HG03439 (cell line): Measurements from ENCODE around the gene COX18.

Experiments used
- ATAC-seq: cut with Tn5 transposase; IDR thresholded peaks from one replicate; pipeline ENCODE4 v1.9.1; 2021; ENCODE audit warnings: mild to moderate bottlenecking, moderate library complexity; ENCODE audit not compliant: unreplicated experiment

COX18 gene, protein sequence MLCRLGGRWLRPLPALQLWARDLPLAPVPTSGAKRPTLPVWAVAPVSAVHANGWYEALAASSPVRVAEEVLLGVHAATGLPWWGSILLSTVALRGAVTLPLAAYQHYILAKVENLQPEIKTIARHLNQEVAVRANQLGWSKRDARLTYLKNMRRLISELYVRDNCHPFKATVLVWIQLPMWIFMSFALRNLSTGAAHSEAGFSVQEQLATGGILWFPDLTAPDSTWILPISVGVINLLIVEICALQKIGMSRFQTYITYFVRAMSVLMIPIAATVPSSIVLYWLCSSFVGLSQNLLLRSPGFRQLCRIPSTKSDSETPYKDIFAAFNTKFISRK

DNA sequence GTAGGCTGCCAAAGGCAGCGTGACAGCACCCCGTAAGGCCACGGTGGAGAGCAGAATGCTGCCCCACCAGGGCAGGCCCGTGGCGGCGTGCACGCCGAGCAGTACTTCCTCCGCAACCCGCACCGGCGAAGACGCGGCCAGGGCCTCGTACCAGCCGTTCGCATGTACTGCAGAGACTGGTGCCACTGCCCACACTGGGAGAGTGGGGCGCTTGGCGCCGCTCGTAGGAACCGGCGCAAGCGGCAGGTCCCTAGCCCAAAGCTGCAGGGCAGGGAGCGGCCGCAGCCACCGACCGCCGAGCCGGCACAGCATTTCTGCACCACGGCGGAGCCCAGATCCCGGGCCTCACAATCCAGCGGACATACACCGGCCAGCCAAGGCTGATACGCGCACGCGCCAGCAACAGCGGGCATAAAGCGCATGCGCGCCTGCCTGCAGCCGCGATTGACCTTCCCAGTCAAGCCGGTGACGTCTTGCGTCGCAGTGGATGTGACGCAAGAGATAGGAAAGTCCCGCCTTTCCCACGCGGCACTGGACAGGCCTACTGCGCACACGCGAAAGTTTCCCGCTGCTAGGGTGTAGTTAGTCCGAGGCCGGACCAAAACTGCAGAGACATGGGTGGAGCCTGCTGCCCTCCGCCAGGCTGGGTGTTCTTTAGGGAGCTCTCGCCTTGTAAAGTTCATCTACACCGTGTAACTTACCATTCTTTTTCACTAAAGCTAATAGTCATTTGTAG lies at the start of gene COX18:
Gene COX18, minus strand, starts transcription at position 379 of the 736 bp plus-strand sequence. Its CDS starts 67 bp downstream, at position 312.
- peak; percentile 89 for ATAC-seq

DNA sequence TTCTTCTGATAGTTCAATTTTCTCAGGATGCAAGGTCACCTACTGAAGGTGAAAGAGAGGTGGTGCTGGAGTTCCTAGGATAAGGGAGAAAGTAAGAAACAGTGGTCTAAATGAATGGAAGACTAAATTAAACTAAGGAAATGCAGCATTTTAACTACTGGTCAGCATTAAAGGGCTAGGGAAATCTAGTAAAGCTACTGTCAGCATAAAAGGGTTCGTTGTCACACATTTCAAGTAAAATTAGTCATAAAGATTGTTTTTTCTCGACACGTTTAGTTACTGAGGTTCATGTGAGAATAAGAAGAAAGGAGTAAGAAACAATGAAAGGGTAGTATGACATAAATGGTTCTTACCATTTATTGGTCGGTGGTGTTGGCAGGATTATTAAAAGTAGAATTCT lies 40.0 kb upstream of the COX18 start:
- ATAC-seq = no peak

DNA sequence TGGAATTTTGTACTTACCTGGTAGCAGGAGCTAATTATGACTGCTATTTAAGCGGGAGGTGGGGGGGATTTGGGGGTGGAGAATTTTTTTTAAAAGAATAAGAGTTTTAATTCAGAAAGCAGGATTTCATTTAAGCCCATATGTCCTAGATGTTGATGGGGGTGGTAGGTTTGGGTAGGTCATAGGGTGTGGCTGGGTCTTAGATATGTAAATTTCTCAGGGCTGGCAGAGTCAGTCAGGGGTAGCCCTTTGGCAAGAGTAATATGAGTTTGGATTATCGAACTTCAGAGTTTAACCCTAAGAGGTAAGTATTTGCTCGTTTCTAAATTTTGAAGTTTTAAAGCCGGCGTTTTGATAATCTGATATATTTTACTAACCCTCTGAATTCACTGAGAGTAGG lies 35.2 kb upstream of the COX18 start:
- ATAC-seq = no peak

DNA sequence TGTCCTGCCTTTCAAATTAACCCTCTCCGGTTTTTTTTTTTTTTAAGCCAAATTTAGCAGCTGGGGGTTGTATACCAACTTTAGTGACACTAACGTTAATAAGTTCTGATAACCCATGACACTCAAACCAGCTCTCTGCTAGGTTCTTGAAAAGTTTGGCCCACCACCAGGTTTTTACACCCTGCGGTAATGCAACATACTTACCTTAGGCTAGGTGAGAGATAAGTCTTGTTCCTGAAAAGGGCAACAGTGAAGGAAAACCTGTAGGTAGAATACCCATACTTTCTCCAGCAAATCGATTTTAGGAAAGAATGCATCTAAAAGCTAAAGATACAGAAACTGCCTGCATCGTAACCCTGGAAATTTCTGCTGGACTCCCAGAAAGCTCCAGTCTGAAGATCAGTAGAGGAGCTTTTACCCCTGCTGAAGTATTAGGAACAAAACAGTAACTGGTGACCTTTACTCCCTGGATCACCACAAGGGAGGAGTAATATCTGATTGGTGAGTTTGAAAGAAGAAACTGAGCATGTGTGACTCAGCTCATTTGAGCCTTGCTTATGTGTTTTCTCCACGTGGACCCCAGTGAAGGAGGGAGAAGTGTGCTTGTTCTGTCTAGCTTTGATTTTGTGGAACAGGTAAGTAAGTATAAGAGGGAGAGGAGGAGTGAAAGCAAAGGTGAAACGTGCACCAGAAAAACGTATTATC lies 34.4 kb upstream of the COX18 start:
- ATAC-seq = no peak

DNA sequence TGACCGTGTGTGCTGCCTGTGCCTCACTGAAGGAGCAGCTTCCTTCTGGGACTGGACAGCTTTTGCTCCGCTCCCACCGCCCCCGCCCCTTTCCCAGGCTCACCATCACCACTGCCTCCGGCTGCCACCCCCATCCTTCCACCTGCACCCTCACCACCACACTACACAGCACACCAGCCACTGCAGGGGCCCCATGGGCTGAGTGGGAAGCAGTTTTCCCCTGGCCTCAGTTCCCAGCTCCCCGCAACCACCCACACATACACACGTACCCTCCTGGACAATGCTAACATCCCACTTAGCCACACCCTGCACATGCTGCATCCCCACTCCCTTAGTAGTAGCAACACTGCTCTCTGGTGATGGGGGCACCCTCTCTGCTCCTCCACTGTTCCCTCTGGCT lies 29.6 kb upstream of the COX18 start:
- ATAC-seq = no peak

DNA sequence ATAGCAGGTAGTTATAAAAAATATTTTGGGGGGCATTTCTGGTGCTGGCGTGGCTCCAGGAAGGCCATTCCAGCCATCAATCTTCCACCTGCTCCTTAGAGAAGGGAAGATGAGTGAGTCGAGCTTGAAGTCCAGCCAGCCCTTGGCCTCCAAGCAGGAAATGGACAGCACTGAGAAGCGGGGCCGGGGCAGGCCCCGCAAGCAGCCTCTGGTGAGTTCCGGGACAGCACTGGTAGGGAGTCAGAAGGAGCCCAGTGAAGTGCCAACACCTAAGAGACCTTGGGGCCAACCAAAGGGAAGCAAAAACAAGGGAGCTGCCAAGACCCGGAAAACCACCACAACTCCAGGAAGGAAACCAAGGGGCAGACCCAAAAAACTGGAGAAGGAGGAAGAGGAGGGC lies 29.2 kb upstream of the COX18 start:
- ATAC-seq = no peak

DNA sequence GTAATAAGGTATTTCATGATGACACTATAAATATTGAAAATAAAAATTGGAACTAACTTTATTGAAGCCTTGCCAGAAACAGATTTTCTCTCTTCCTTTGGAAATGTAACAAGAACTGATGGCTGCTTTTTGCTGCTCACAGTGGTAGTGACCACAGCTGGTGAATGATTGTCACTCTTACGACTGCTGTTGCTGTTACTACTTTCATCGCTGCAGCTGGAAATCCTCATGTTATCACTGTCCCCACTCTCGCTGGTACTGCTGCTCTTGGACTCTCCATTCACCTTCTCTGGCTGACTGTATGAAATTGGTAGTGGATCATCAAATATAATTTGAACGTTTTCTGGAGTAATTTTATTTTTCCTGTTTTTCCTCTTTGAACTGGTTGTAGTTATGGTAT lies 28.5 kb upstream of the COX18 start:
- no peak for ATAC-seq

DNA sequence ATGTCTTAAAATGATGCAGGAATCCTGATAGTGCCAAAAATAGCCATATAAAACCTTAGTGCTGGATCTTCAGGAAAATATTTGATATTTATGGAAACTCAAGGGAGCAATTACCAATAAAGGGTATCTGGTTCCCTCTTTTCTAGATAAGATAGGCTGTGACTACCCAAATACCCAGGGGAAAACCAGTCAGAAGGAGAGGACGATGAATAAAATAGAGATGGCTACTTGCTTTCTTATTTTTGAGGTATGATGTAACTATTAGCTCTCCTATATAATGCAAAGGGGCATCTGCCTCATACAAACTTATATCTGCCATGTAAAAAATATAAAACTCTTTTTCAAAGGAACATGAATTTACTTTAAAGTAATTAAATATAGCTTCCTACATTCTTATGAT lies 23.4 kb upstream of the COX18 start:
- no peak for ATAC-seq

DNA sequence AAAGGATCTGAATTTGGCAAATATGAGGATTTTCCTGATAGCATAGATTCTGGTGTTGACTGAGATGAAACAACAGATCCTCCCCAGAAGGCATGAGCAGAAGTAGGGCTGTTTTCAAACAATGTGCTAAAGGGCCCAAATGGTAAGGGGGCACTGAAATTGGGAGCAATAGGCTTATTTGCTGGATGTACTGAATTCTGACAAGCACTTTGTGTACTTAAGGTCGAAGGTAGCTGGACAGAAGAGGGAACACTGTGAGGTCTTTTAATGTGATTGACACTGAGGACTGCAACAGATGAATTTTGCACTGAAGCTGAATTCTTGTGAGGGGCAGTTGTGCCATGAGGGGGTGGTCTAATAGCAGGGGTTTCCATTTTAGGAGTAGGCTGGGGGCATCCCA lies 21.2 kb upstream of the COX18 start:
- no peak for ATAC-seq

DNA sequence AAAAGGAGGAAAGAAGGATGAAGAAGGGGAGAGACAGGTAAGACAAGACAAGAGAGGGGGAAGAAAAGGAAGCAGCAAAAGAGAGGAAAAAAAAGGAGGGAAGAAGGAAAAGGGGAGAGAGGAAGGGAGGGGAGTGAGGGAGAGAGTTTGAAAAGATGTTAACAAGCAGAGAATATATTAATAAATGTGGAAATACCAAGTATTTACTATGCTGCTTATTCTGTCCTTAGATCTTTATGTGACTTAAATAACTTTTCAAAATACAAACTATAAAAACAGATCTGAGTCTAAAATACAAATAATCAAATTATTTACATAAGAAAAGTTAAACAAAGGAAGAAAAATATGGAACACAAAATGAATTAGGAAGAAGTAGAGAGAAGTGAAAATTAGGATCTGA lies 18.4 kb upstream of the COX18 start:
- no peak for ATAC-seq

DNA sequence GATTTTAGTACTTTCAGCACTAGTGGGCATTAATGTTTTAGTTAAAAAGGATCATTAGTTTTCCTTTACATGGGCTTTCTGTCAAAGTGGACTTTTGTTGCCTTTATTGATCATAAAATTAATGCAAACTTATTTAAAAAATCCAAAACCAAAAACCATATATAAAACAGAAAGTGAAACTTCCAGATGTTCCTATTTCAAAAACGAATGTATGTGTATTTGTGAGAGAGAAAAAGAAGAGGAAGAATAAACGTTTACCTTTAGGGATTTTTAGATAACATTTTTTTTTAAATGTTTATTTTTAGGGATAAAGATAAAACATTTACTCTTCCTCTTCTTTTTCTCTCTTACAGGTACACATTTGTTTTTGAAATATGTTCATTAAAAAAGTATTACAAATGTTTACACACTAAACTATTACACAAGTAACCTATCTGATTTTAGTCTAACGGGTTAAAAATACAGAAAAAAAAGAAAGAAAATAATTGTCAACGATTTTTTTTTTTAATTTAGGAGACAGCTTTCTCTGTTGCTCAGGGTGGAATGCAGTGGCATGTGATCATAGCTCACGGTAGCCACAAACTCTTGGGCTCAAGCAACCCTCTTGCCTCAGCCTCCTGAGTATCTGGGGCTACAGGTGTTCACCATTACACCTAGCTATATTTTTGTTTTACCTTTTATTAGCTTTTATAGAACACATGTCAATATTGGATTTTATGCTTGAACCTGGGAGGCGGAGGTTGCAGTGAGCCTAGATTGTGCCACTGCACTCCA lies 16.8 kb upstream of the COX18 start:
- ATAC-seq = no peak

DNA sequence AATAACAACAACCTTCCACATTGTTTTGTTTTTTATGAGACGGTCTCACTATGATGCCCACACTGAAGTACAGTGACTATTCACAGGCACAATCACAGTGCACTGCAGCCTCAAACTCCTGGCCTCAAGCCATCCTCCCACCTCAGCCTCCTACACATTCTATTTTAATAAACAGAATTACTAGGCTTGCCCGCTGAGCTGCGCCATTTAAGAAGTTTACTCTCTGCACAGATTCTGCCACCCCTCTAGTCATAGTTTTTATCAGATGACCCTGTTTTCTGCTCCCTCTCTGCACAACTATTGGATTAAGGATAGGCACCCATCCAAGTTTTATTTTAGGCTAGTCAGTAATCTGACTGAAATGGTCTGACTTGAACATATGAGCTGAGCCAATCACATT lies 11.3 kb upstream of the COX18 start:
- ATAC-seq = no peak

DNA sequence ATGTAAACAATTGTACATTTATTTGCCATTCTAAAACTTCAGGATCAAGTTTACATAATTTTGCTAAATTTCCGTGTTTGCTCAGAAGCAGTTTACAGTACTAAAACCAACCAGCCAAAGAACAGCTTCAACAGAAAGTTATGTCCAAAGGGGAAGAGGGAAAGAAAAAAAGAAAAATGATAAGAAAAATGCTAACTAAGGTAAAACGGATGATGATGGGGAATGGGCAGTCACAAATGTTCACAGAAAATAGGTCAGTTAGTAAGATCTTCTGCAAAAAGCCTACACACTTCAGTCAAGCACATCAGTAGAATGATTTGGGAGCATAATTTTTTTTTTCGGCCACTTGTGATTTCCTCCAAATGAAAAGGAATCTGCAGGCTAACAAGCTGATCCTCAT lies 6.3 kb upstream of the COX18 start:
- ATAC-seq = no peak

DNA sequence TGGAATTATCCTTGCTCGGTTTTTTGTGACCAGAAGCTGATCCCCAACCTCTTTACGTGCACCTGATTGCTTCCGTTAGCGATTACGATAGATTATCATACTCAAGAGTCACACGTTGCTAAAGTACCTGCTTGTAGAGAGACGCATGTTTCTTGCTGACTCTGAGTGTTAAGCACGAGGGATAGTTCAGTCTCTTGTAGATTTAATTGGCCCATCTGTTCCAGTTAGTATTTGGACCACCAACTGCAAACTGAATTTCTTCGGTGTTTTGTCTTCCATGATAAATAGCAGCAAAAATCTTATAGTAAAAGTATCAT lies 516 bp upstream of the COX18 start:
- ATAC-seq = peak; percentile 15

DNA sequence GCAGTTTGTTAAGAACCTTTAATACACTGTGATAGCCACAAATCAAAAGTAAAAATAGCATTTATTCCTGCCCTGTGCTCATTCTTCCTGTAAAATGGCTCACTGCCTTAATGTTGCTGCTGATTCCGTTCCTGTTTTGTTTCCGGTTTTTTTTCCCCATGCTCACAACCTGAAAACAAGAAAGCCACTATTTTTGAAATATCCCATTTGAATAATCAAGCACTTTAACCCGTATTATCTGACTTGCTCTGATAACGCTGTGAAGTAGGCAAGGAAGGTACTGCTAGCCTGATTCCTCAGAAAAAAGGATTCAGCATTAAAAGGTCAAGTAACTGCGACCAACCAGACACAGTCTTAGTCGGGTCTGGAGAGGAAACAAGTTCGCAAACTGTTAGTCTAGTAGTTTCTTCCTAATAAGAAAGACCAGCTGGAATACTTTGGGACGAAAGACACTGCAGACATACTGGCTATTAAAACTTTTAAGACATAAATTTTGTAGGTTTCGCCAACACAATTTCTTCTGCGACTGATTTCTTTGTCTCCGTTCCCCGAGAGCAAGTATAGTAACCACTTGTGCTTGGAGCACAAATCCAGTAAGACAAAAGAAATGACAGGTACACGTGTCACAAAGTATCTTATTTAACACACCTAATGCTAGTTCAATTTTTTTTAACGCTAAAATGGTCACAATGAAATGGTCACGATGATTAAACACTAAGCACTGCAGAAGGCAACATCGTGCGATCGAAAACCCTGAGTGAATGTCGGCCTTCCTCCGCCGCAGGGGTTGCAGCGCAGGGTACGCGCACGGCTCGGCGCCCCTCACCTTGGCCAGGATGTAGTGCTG lies 802 bp downstream of the COX18 start:
- peak; percentile 1 for ATAC-seq

DNA sequence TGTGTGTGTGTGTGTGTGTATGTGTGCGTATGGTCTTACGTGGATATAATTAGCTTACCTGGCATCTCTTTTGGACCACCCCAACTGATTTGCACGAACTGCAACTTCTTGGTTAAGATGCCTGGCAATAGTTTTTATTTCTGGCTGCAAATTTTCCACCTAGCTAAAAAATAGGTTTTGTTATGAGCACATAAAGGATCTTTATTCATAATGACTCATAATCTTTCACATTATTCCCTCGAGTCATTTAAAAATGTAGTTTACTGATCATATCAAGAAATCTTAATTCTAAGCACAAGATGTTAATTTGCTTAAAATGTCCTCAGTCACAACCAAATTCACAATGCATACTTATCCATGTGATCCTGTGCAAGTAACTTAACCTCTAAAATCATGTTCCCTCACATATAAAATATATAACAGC lies 1.5 kb downstream of the COX18 start:
- no peak for ATAC-seq

DNA sequence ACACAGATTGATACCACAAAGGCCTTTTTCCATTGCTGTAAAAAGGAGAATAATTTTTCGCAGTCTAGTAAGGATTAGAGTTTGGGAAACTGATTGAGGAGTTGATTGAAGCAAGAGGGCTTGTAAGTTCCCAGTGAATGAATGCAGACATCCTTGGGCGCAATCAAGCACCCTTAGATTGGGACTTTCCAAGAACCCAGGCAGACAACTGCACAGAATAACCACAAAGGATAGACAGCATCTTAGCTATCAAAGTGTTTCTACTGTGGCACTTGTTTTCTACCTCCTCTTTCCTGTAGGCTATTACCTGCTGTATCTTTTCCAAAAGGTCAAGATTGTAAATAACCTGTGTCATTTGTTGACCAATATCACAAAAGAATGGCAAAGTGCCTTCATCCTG lies 2.6 kb downstream of the COX18 start:
- no peak for ATAC-seq

DNA sequence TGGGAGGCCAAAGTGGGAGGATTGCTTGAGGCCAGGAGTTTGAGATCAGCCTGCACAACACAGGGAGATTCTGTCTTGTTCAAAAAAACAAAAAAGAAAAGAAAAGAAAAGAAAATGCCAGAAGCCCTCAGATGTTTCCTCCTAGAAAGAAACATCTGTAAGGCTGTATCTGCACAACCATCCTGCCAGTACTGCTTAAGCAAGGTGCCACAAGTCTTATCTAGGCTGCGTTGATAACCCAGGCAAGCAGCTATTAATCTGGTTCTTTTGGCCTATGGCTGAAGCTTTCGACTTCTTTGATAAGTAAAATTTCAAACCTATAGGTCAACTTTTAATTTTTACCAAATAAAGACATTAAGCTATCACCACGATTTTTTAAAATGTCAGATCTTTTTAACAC lies 3.1 kb downstream of the COX18 start:
- no peak for ATAC-seq

DNA sequence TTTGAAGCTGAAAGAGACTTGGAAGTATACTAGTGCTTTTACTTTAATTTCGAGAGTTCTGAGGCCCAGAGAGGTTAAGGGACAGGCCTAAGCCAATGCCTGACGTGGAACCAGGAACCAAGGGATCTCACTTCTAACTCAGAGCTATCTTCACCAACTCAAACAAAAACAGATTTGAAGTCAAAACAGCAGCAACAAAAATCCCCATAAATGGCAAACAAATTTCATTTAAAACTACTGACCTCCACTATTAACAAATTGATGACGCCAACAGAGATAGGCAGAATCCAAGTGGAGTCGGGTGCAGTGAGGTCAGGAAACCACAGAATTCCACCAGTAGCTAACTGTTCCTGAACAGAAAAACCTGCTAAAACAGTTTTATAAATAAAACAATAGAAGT lies 5.0 kb downstream of the COX18 start:
- ATAC-seq = no peak

DNA sequence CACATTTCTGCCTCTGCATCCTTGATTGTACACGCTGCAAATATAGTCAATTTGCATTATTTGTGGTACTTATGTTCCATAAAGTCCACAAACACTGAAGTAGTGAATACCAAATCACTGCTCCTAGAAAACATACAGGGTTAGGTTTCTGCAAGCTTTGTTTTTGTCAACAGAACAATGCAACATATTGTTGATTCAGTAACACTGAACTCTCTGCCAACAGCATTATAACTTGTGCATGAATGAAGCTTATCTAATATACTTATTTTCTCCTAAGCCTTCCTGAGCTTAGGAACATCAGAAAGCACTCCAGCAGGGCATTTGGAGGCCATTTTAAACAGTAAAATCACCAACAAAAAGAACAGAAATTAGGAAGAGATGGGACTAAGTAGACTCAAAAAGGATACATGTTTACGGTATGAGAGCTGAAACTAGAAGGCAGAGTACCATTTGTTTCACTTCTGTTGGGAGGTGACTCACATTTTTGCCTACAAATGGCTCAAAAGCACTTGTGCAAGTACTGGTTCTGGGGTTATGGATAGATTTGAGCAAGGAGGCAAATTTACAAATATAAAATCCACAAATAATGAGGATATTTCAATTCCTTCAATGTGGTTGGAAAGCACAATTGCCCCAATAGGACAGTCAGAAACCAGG lies 14.1 kb downstream of the COX18 start:
- peak; percentile 83 for ATAC-seq
